Esophagus squamous epithelium (tissue), 5 donors: ENCODE measurements around the gene TNRC6A. TPM values are rescaled to one million over a fixed set of nuclear protein-coding genes. Genes with fewer than 3 reads are reported as not detected.

Experiments
- DNase-seq: peaks from one replicate; lab custom pipeline; 2025; lab: John Stamatoyannopoulos, UW
- H3K27ac ChIP-seq, 4 donors: fragments of 200-600 bp; sonication (generic); one replicate each; pipeline ENCODE4 v1.5.1; 2016 to 2019; ENCODE audit warnings: mild to moderate bottlenecking in 1 of 4
- H3K27me3 ChIP-seq, 4 donors: fragments of 200-600 bp; sonication (generic); 1 replicate in 3 of 4; 2 replicates in 1 of 4; pipeline versions ENCODE4 v1.5.1 to v1.6.0; 2017 to 2021; ENCODE audit warnings: antibody characterized with exemption in 1 of 4
- H3K36me3 ChIP-seq, 3 donors: fragments of 200-600 bp; sonication (generic); one replicate each; pipeline ENCODE4 v1.5.1; 2016 to 2019
- H3K4me1 ChIP-seq, 3 donors: fragments of 200-600 bp; sonication (generic); one replicate each; pipeline ENCODE4 v1.5.1; 2017 to 2019
- H3K4me3 ChIP-seq, 4 donors: fragments of 200-600 bp; sonication (generic); 1 replicate in 3 of 4; 2 replicates in 1 of 4; pipeline ENCODE4 v1.5.1; 2016 to 2019; ENCODE audit warnings: mild to moderate bottlenecking in 2 of 4, moderate library complexity in 1 of 4
- H3K9me3 ChIP-seq, 3 donors: fragments of 200-600 bp; sonication (generic); one replicate each; pipeline ENCODE4 v1.5.1; 2016 to 2019
- CTCF ChIP-seq, 6 experiments: fragments of 450-650 bp in 4 of 6; fragments of 200-600 bp in 2 of 6; sonication (generic) in 2 of 6; IDR thresholded peaks; one replicate each; pipeline ENCODE4 v1.5.1; 2016 to 2019; ENCODE audit warnings: antibody characterized with exemption in 6 of 6, mild to moderate bottlenecking in 4 of 6, moderate library complexity in 4 of 6
- POLR2A ChIP-seq, 4 donors: fragments of 450-650 bp; IDR thresholded peaks; one replicate each; pipeline ENCODE4 v1.6.1; 2017; ENCODE audit warnings: antibody characterized with exemption in 4 of 4, mild to moderate bottlenecking in 4 of 4, moderate library complexity in 3 of 4
- WGBS, 2 donors: methylation state at CpG; one replicate each; pipeline ENCODE4 v1.1.5; 2018; 5-methylcytosine and 5-hydroxymethylcytosine counted together
- intact Hi-C: fragments of 100-400 bp; cut with DNase I; formaldehyde crosslinking; loops from one replicate; pipeline ENCODE4 v1.15.0; 2022
- total RNA-seq, 4 donors: library from RNA; depleted of rRNA; stranded (reverse); fragments of >200 nt; gene quantifications; one replicate each; pipeline ENCODE4 v1.1.0, GENCODE V29; 2016
- donor health status: DM: yes; HTN: yes; CAD: no.

The TNRC6A gene
- total RNA-seq, 4 donors from 2014 or later, result 12.3 to 34.0 (median 18.5) TPM

- intact Hi-C loops, result no loop called here
- Histone ChIP-seq H3K36me3 (peaks cover 37 to 81% (median 49%) of the 10 kb centered on the region in 3 donors), H3K4me1 (peaks cover 0 to 35% (median 10%) of the 10 kb centered on the region in 3 donors), H3K4me3 (no peak overlapping the region), H3K27ac (no peak overlapping the region), H3K9me3 (no peaks in the 10 kb centered on the region), H3K27me3 (no peaks in the 10 kb centered on the region)
- no peak for TF ChIP-seq CTCF (IDR thresholded peaks at IDR 0.05)
- TF ChIP-seq POLR2A (IDR thresholded peaks at IDR 0.05), result no peak
- WGBS, 2 donors, result 76 to 82% methylated on average over 10 of the region's 10 CpGs
- no peak for DNase-seq
Measured at GRCh38 chr16:24822542-24822941, 93.1 kb downstream of the TNRC6A start.

GRCh38 chr16:24822974-24823373 lies 93.5 kb downstream of the TNRC6A start:
- no peaks in the 10 kb centered on the region for H3K9me3 ChIP-seq
- no peak overlapping the region for H3K27ac ChIP-seq
- H3K27me3 ChIP-seq, result no peaks in the 10 kb centered on the region
- TF ChIP-seq POLR2A (IDR thresholded peaks at IDR 0.05) (no peak), CTCF (IDR thresholded peaks at IDR 0.05) (no peak)
- intact Hi-C loops, result no loop called here
- no peak overlapping the region for H3K4me3 ChIP-seq
- H3K36me3 ChIP-seq, result peaks cover 32 to 81% (median 45%) of the 10 kb centered on the region in 3 donors
- DNase-seq, result no peak
- H3K4me1 ChIP-seq, result peaks cover 0 to 35% (median 10%) of the 10 kb centered on the region in 3 donors
- whole genome bisulfite sequencing, 2 donors, result 80 to 88% methylated on average over 3 to 7 of the region's 8 CpGs

GRCh38 chr16:24825696-24826095 lies 96.2 kb downstream of the TNRC6A start:
- Histone ChIP-seq H3K27ac (peak overlapping the region; percentile 23 to 71 (median 29)), H3K27me3 (no peaks in the 10 kb centered on the region), H3K4me1 (peaks cover 0 to 25% (median 10%) of the 10 kb centered on the region in 3 donors), H3K4me3 (no peak overlapping the region), H3K9me3 (no peaks in the 10 kb centered on the region), H3K36me3 (peaks cover 25 to 62% (median 25%) of the 10 kb centered on the region in 3 donors)
- TF ChIP-seq POLR2A (IDR thresholded peaks at IDR 0.05) (no peak), CTCF (IDR thresholded peaks at IDR 0.05) (no peak)
- no peak for DNase-seq
- 40 to 64% methylated on average over 10 of the region's 10 CpGs for WGBS, 2 donors
- intact Hi-C loops, result no loop called here

GRCh38 chr16:24826096-24826690 lies 96.7 kb downstream of the TNRC6A start:
- peaks cover 0 to 25% (median 10%) of the 10 kb centered on the region in 3 donors for H3K4me1 ChIP-seq
- H3K27ac ChIP-seq, result peak overlapping the region; percentile 12 to 71 (median 28)
- H3K4me3 ChIP-seq, result no peak overlapping the region
- DNase-seq, result no peak
- TF ChIP-seq CTCF (IDR thresholded peaks at IDR 0.05) (no peak), POLR2A (IDR thresholded peaks at IDR 0.05) (no peak)
- intact Hi-C loops, result no loop called here
- 42 to 56% methylated on average over 11 to 12 of the region's 12 CpGs for WGBS, 2 donors
- H3K9me3 ChIP-seq, result no peaks in the 10 kb centered on the region
- peaks cover 24 to 57% (median 24%) of the 10 kb centered on the region in 3 donors for H3K36me3 ChIP-seq
- no peaks in the 10 kb centered on the region for H3K27me3 ChIP-seq

- no peak for TF ChIP-seq POLR2A (IDR thresholded peaks at IDR 0.05)
- 86 to 87% methylated on average over 8 of the region's 9 CpGs for WGBS, 2 donors
- Histone ChIP-seq H3K27me3 (no peaks in the 10 kb centered on the region), H3K9me3 (no peaks in the 10 kb centered on the region), H3K4me3 (no peak overlapping the region), H3K27ac (peak overlapping the region in 2 of 4 donors; percentile 33 to 71), H3K4me1 (peaks cover 0 to 25% (median 10%) of the 10 kb centered on the region in 3 donors), H3K36me3 (peaks cover 16 to 49% (median 19%) of the 10 kb centered on the region in 3 donors)
- intact Hi-C loops, result no loop called here
- DNase-seq, result no peak
Measured at GRCh38 chr16:24826817-24827566, 97.5 kb downstream of the TNRC6A start.
